CD4-positive, alpha-beta T cell treated with Interleukin-2 at 100 ng/mL for 4 hours (primary cell): ENCODE data around the gene SLC12A2.

Experiments used
- DNase-seq: peaks from one replicate; pipeline ENCODE4 v3.0.0-alpha.2; 2020; ENCODE audit warnings: low spot score

The SLC12A2 gene

GRCh38 chr5:128169401-128170017, 85.9 kb downstream of the SLC12A2 start:
- no peak for DNase-seq

GRCh38 chr5:128172102-128172501, 88.5 kb downstream of the SLC12A2 start:
- no peak for DNase-seq

GRCh38 chr5:128174951-128175350, 91.4 kb downstream of the SLC12A2 start:
- no peak for DNase-seq

- no peak for DNase-seq
Observed at GRCh38 chr5:128192368-128192767, 108.8 kb downstream of the SLC12A2 start.

- no peak for DNase-seq
Observed at GRCh38 chr5:128193665-128194390, 110.3 kb downstream of the SLC12A2 start.

GRCh38 chr5:128195316-128195715, 111.8 kb downstream of the SLC12A2 start:
- no peak for DNase-seq

- no peak for DNase-seq
Observed at GRCh38 chr5:128196080-128196479, 112.5 kb downstream of the SLC12A2 start.

GRCh38 chr5:128196791-128197190, 113.2 kb downstream of the SLC12A2 start:
- DNase-seq: peak; percentile 17

GRCh38 chr5:128197896-128198522, 114.4 kb downstream of the SLC12A2 start:
- DNase-seq: peak; percentile 45

- no peak for DNase-seq
Observed at GRCh38 chr5:128199104-128199503, 115.5 kb downstream of the SLC12A2 start.

- DNase-seq: no peak
Observed at GRCh38 chr5:128199611-128200010, 116.0 kb downstream of the SLC12A2 start.

GRCh38 chr5:128201065-128201926, 117.7 kb downstream of the SLC12A2 start:
- DNase-seq: peak; percentile 81

- no peak for DNase-seq
Observed at GRCh38 chr5:128202320-128202719, 118.8 kb downstream of the SLC12A2 start.

GRCh38 chr5:128208436-128208835, 124.9 kb downstream of the SLC12A2 start:
- no peak for DNase-seq

GRCh38 chr5:128212191-128212806, 128.7 kb downstream of the SLC12A2 start:
- no peak for DNase-seq

GRCh38 chr5:128213340-128213739, 129.8 kb downstream of the SLC12A2 start:
- DNase-seq: peak; percentile 34

GRCh38 chr5:128213833-128214232, 130.3 kb downstream of the SLC12A2 start:
- DNase-seq: no peak

GRCh38 chr5:128216285-128216684, 132.7 kb downstream of the SLC12A2 start:
- DNase-seq: no peak

GRCh38 chr5:128216860-128217531, 133.4 kb downstream of the SLC12A2 start:
- DNase-seq: no peak

- DNase-seq: no peak
Observed at GRCh38 chr5:128220841-128221240, 137.3 kb downstream of the SLC12A2 start.

- DNase-seq: no peak
Observed at GRCh38 chr5:128224336-128224735, 140.8 kb downstream of the SLC12A2 start.
